Astrocyte of the cerebellum (primary cell): ENCODE measurements around the gene SYT6.

ENCODE experiments used
- DNase-seq: peaks from one replicate; pipeline ENCODE4 v3.0.0-alpha.2; 2011; ENCODE audit warnings: low read depth
- H3K4me3 ChIP-seq: 2 replicates; pipeline ENCODE4 v1.5.1; 2011; ENCODE audit warnings: mild to moderate bottlenecking, low read depth, low read length, moderate library complexity
- CTCF ChIP-seq: IDR thresholded peaks from 2 replicates; pipeline ENCODE4 v1.5.1; 2012; ENCODE audit warnings: low read length, low read depth, moderate library complexity, mild to moderate bottlenecking; ENCODE audit errors: missing control alignments
- in situ Hi-C: cut with HindIII; loops from 2 replicates; pipeline ENCODE4 v1.10.0; 2017; ENCODE audit warnings: low sequenced_read_pairs

The SYT6 gene

GRCh38 chr1:114156538-114157274 is 3.0 kb upstream of the SYT6 start:
- no peak for TF ChIP-seq CTCF
- H3K4me3 ChIP-seq = no peak overlapping the region
- in situ Hi-C loops = no loop called here
- no peak for DNase-seq

DNA sequence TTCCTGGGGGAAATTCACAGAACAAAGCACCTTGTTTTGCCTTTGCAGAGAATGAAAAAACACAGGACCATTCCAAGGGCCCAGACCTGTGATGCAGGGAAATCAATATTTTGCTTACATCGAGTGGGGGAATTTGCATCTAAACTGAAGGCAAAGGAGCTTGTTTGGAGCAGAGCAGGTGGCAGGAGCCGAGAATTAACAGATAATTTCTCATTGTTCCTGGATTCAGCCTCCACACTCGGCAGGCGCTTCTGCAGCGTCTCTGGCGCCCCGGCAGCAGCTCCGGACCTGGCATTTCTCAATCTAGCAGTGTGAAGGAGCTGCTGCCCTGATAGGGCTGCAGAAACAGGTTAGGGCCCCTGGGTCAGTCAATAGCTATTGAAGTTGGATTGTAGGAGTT is 2.0 kb upstream of the SYT6 start:
- DNase-seq = no peak
- no peak overlapping the region for H3K4me3 ChIP-seq
- in situ Hi-C loops = no loop called here
- no peak for TF ChIP-seq CTCF

DNA sequence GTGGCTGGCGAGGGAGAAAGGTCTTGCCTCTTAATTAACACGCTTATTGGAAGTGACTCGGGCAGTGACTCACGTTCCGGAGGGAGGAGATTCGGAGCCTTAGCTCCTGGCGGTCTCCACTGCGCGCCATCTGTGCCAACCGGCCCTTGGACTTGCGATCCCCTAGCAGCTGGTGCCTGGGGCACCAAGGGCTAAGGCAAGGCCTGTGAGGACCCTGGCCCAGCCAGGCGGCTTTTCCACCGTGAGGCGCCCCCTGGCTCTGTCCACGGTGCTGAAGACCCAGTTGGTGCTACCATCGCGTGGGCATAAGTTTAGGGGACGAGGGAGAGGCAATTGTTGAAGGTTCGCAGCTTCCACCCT is 1.3 kb upstream of the SYT6 start:
- TF ChIP-seq CTCF = no peak
- no peak overlapping the region for H3K4me3 ChIP-seq
- DNase-seq = no peak
- in situ Hi-C loops = loop anchor here (5.0 kb wide), 1 partner anchor 108 kb away; no protein-coding TSS in a partner anchor

- in situ Hi-C loops = loop anchor here (5.0 kb wide), 1 partner anchor 107 kb away; no protein-coding TSS in a partner anchor
- H3K4me3 ChIP-seq = no peak overlapping the region
- TF ChIP-seq CTCF = no peak
- no peak for DNase-seq
Observed at GRCh38 chr1:114154146-114154962, 685 bp upstream of the SYT6 start.

DNA sequence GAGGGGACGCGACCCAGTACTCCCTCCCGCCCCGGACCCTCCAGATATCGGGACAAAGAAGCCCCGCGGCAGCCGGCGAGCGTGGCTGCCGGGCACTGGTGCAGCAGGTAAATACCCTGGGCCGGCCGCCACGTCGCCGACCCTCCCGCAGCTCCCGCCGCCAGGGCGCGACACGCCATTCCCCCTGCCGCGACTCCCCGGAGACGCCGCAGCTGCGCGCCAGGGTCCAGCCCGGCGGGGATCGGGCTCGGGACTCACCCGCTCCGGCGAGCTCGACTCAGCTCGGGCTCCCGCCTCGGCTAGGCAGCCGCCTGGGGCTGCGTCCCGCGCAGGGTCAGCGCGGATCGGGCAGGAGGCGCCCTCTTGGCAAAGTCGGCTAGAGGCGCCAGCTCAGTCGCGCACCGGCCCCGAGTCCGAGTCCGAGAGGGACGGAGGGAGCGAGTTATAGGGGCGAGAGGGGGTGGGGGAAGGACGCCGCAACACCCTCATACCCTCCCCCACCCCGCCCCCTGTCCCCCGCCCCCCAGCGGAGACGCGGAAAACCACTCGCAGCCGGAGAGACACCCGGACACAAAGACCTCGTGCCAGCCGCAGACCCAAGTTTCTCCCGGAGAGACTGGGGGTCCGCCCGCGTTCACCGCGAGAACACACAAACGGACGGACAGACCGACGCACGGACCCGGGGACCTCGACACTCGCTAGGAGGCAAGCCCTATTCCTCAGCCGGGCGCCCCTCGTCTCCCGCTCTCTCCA is 985 bp downstream of the SYT6 start:
- in situ Hi-C loops = loop anchor here (5.0 kb wide), 1 partner anchor 105 kb away; no protein-coding TSS in a partner anchor
- TF ChIP-seq CTCF = no peak
- peak overlapping the region; percentile 34 for H3K4me3 ChIP-seq
- DNase-seq = no peak

- TF ChIP-seq CTCF = no peak
- in situ Hi-C loops = loop anchor here (5.0 kb wide), 1 partner anchor 105 kb away; no protein-coding TSS in a partner anchor
- no peak for DNase-seq
- H3K4me3 ChIP-seq = peak overlapping the region; percentile 34
Observed at GRCh38 chr1:114152089-114152507, 1.6 kb downstream of the SYT6 start.
